ENCODE data around the gene CBL. TPM values are rescaled to one million over a fixed set of nuclear protein-coding genes. Genes with fewer than 3 reads are reported as not detected.
A peak's percentile ranks its signal among the peaks of the same experiment; 100 is the strongest.
"Not testable (repeated sequence)": the region's sequence is repeated elsewhere in the genome, so short reads cannot be mapped to it uniquely, and the experiment has no call there.

Gene CBL
- total RNA-seq, 1 donor from 2014 or later: 31.1 TPM

GRCh38 chr11:119202554-119202953, 3.6 kb upstream of the CBL start:
- intact Hi-C loops (cut with DNase I): loop anchor here (10.0 kb wide), 1 partner anchor 92 kb away; no protein-coding TSS in a partner anchor
- DNase-seq (ENCODE audit: low spot score) (no peak), ATAC-seq (no peak)

DNA sequence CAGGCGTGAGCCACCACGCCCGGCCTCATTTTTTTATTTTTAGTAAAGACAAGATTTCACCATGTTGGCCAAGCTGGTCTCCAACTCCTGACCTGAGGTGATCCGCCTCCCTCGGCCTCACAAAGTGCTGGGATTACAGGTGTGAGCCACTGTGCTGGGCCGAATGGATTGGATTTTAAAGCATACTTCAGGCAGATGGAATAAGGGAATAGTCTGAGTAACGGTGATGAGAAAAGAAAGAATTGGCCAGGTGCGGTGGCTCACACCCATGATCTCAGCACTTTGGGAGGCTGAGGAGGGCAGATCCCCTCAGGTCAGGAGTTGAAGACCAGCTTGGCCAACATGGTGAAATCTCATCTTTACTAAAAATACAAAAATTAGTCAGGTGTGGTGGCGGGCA, 2.1 kb upstream of the CBL start:
- ATAC-seq: no peak
- intact Hi-C loops (cut with DNase I): loop anchor here (10.0 kb wide), 1 partner anchor 91 kb away; no protein-coding TSS in a partner anchor
- no peak for DNase-seq (ENCODE audit: low spot score)

DNA sequence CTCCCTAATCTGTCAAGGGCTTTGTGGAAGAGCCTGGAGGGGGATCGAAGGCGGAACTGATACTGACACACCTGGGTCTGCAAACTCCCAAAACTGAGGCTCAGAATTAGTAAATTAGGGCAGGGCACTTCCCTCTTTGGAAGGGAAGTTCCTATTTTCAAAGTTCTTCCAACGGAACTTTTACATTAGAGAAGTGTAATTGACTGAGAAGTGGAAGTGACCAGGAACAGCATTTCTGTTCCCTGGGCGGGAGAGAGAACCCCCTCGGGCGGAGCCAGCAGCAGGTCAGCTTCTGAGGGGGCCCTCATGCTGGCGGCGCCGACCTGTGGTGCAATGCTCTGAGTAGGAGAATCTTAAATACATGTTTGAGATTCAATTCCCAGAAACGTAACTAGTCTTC, 1.1 kb upstream of the CBL start:
- peak; percentile 29 for ATAC-seq
- intact Hi-C loops (cut with DNase I): loop anchor here (10.0 kb wide), 1 partner anchor 90 kb away; no protein-coding TSS in a partner anchor
- no peak for DNase-seq (ENCODE audit: low spot score)

DNA sequence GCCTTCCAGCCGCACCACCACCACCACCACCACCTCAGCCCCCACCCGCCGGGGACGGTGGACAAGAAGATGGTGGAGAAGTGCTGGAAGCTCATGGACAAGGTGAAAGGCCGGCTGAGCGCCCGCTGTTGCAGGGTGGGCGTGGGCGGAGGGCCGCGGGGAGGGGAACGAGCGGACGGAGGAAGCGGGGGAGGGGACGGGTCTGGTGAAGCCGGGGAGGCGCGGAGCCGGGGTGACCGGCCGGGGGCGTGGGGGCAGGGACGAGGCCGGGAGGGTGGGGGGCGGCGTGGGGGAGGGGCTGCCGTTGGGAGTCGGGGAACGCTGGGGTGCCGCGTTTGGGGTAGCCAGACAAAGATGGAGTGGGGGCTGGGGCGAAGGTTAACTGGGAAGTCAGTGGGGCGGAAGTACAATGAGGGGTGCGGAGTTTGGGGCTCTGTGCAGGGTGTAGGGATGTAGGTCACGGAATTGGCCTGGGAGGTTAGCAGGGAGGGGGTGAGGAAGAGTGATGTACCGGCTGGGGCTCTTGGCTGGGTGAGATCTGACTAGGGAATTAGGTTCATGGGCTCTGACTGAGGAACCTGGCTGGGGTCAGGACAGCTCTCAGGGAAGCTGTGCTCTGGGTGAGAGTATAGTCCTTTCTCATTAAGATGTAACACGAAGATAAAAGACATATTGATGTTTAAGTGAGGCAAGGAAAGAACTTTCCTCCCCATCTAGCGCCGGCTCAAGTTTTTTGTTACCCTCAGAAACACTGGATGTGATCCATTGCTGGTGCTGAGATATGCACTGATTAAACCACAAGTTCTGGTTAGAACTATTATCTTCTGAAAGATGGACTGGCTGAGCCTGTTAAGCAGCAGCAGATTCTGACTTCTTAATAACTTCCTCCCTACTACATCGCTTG, 624 bp downstream of the CBL start:
- intact Hi-C loops (cut with DNase I): loop anchor here (10.0 kb wide), 1 partner anchor 88 kb away; no protein-coding TSS in a partner anchor
- DNase-seq (ENCODE audit: low spot score): peak; percentile 84
- ATAC-seq: peak; percentile 28

DNA sequence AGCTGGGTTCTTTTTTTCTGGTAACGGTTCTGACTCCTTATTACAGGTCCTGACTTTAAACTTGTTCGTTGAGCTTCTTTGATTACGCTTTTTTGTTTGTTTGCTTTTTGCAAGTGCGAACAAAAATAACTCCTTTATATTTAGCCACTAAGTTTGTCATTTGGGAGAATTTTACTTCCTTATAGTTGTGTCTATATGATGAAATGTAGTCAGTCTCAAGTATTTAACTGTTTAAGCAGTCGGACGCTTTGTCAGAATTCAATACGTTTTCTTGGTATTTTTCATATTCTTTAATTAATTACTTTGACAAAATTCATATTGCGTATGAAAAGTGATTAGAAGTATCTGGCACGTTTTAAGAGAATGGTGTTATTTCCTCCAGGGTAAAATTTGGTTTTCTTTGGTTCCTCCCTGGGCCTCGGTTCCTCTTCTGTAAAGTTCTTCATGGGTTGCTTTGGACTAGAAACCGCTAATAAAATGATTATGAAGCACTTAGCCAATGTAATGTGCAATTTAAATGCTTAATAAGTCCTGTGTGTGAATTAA, 1.3 kb downstream of the CBL start:
- no peak for DNase-seq (ENCODE audit: low spot score)
- intact Hi-C loops (cut with DNase I): loop anchor here (10.0 kb wide), 1 partner anchor 87 kb away; no protein-coding TSS in a partner anchor
- no peak for ATAC-seq

DNA sequence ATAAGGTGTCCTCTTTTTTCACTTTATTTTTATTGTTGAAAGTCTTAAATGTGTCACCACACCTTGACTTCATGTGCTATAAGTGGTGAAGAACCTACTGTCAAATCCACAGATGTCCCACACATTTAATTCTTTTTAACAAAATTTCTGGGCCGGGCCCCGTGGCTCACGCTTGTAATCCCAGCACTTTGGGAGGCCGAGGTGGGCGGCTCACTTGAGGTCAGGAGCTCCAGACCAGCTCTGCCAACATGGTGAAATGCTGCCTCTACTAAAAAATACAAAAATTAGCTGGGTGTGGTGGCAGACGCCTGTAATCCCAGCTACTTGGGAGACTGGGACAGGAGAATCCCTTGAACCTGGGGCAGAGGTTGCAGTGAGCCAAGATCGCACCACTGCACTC, 3.0 kb downstream of the CBL start:
- DNase-seq (ENCODE audit: low spot score) (no peak), ATAC-seq (no peak)
- intact Hi-C loops (cut with DNase I): loop anchor here (10.0 kb wide), 1 partner anchor 86 kb away; no protein-coding TSS in a partner anchor

DNA sequence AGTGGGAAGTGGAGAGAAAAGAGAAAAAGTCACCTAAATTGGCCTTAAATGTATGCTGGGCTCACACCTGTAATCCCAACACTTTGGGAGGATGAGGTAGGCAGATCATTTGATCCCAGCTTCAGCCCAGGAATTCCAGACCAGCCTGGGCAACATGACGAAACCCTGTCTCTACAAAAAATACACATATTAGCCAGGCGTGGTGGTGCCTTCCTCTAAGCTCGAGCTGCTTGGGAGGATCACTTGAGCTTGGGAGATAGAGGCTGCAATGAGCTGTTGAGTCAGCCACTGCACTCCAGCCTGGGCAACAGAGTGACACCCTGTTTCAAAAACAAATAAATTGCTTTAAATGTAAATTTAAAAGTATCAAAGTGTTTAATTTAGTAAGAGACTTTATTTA, 3.9 kb downstream of the CBL start:
- intact Hi-C loops (cut with DNase I): no loop called here
- no peak for DNase-seq (ENCODE audit: low spot score)
- ATAC-seq: no peak

GRCh38 chr11:119218141-119218878, 12.2 kb downstream of the CBL start:
- ATAC-seq: no peak
- intact Hi-C loops (cut with DNase I): no loop called here

DNA sequence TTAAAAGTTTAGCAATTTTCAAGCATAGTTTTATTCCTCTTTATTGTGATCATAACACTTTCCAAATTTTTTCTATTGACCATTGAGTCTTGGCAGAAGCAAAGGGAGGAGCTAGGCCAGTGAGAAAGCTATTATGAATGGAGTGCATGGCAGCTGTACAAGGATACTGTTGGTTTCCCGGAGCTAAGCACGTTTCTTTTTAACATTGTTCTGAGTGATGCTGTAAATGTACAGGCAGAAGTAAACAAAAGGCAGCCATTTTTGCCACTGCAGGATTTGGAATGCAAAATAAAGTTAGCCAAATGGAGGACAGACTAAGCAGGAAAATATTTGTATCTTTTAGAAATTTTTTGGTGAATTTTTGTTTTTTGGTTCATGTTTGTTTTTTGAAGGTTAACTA, 16.2 kb downstream of the CBL start:
- DNase-seq (ENCODE audit: low spot score) (no peak), ATAC-seq (peak; percentile 61)
- intact Hi-C loops (cut with DNase I): no loop called here

More at GRCh38 chr11:119218141-119218878, 12.2 kb downstream of the CBL start:
- DNase-seq (ENCODE audit: low spot score): no peak

DNA sequence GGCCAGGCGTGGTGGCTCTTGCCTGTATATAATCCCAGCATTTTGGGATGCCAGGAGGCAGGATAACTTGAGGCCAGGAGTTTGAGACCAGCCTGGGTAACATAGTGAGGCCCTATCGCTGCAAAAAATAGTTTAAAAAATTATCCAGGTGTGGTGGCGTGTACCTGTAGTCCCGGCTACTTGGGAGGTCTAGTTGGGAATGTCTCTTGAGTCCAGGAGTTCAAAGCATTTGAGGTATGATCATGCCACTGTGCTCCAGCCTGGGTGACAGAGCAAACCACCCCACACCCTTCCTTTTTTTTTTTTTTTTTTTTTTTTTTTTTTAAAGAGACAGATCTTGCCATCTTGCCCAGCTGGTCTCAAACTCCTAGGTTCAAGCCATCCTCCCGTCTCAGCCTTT, 16.8 kb downstream of the CBL start:
- ATAC-seq (no peak), DNase-seq (ENCODE audit: low spot score) (no peak)
- intact Hi-C loops (cut with DNase I): no loop called here

DNA sequence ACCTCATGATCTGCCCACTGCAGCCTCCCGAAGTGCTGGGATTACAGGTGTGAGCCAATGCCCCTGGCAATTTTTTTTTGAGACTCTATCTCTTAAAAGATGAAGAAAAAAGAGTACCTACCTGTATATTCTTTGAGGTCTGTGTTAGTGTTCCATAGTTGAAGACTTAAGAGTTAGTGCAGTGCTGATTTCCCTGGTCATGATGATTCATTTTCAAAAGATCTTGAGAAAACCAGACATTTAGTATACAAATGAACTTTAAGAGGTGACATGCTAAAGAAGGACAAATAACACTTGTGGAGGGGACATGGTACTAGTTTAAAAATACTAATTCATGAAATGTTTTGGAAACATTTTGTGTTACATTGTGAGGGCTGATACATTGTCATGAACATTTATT, 17.7 kb downstream of the CBL start:
- DNase-seq (ENCODE audit: low spot score) (no peak), ATAC-seq (no peak)
- intact Hi-C loops (cut with DNase I): no loop called here

- intact Hi-C loops (cut with DNase I); ATAC-seq; DNase-seq (ENCODE audit: low spot score): not testable (repeated sequence)
Observed at GRCh38 chr11:119228535-119229287, 22.6 kb downstream of the CBL start.

DNA sequence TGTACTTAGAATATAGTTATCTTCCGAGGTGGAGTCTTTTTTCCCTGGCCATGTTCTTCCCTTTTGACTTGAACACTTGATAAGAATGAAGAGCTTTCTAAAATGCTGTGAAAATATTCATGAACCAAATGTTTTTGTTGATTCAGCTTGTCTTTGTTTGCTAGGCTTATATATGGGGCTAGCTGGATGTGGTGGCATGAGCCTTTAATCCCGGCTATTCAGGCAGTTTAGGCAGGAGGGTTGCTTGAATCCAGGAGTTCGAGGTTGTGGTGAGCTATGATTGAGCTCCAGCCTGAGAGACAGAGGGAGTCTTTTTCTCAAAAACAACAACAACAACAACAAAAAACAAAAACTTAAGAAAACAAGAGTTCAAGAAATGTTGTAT, 23.1 kb downstream of the CBL start:
- intact Hi-C loops (cut with DNase I): no loop called here
- ATAC-seq (no peak), DNase-seq (ENCODE audit: low spot score) (no peak)

DNA sequence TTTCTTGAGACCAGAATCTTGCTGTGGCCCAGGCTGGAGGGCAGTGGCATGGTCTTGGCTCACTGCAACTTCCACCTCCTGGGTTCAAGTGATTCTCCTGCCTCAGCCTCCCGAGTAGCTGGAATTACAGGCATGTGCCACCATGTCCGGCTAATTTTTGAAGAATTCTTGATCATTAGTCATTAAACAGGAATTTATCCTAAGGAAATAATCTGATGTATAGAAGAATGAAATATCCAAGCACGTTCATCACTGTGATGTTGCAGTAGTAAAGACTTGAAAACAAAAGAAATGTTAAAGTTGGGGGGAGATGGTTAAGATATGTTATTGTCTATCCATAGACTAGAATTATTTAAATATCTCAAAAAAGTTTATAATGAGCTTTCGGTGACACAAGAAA, 23.6 kb downstream of the CBL start:
- no peak for ATAC-seq
- intact Hi-C loops (cut with DNase I): no loop called here
- no peak for DNase-seq (ENCODE audit: low spot score)

DNA sequence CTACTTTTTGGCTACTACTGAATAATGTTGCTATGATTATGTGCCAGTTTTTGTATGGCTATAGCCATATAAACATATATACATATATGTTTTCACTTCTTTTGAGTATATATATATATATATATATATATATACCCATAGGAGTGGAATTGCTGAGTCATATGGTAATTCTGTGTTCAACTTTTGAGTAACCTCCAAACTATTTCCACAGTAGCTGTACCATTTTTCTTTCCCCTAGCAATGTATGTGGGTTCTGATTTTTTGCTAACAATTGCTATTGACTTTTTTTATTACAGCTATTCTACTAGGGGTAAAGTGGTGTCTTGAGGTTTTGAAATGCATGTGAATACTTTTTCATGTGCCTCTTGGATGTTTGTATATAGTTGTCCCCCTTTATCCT, 30.4 kb downstream of the CBL start:
- ATAC-seq (no peak), DNase-seq (ENCODE audit: low spot score) (no peak)
- intact Hi-C loops (cut with DNase I): no loop called here

GRCh38 chr11:119236891-119237290, 30.8 kb downstream of the CBL start:
- intact Hi-C loops (cut with DNase I): no loop called here
- DNase-seq (ENCODE audit: low spot score) (no peak), ATAC-seq (no peak)

GRCh38 chr11:119237515-119237914, 31.4 kb downstream of the CBL start:
- intact Hi-C loops (cut with DNase I): no loop called here
- no peak for DNase-seq (ENCODE audit: low spot score)
- no peak for ATAC-seq

- DNase-seq (ENCODE audit: low spot score) (no peak), ATAC-seq (no peak)
- intact Hi-C loops (cut with DNase I): no loop called here
Observed at GRCh38 chr11:119248750-119249670, 42.9 kb downstream of the CBL start.
